LNCaP clone FGC (cell line): ENCODE results near the gene CCNT2.
"Not testable (repeated sequence)": the region's sequence is repeated elsewhere in the genome, so short reads cannot be mapped to it uniquely, and the experiment has no call there.

Experiments used
- DNase-seq: peaks from one replicate; pipeline ENCODE4 v3.0.0-alpha.2; 2011; ENCODE audit warnings: low read depth
- H3K4me3 ChIP-seq: 2 replicates; pipeline ENCODE4 v1.5.1; 2011; ENCODE audit warnings: mild to moderate bottlenecking, low read depth, low read length, control low read depth
- CTCF ChIP-seq: IDR thresholded peaks from 2 replicates; pipeline ENCODE4 v1.5.1; 2012; ENCODE audit warnings: mild to moderate bottlenecking; ENCODE audit not compliant: control insufficient read depth, insufficient read depth; ENCODE audit errors: extremely low read depth

Gene CCNT2

GRCh38 chr2:134975281-134976009, 56.8 kb downstream of the CCNT2 start:
- H3K4me3 ChIP-seq: no peak overlapping the region
- no peak for TF ChIP-seq CTCF
- no peak for DNase-seq

GRCh38 chr2:134976074-134976702, 57.6 kb downstream of the CCNT2 start:
- TF ChIP-seq CTCF: no peak
- DNase-seq: no peak
- H3K4me3 ChIP-seq: no peak overlapping the region

- DNase-seq: not testable (repeated sequence)
Measured at GRCh38 chr2:134977104-134977503, 58.5 kb downstream of the CCNT2 start.

GRCh38 chr2:134979221-134979620, 60.6 kb downstream of the CCNT2 start:
- H3K4me3 ChIP-seq: no peak overlapping the region
- TF ChIP-seq CTCF: no peak
- no peak for DNase-seq

More at GRCh38 chr2:134977104-134977503, 58.5 kb downstream of the CCNT2 start:
- H3K4me3 ChIP-seq: not testable (repeated sequence)

- H3K4me3 ChIP-seq: no peak overlapping the region
- no peak for DNase-seq
- no peak for TF ChIP-seq CTCF
Measured at GRCh38 chr2:134980639-134981038, 62.0 kb downstream of the CCNT2 start.

GRCh38 chr2:134982603-134983002, 64.0 kb downstream of the CCNT2 start:
- no peak for DNase-seq
- no peak for TF ChIP-seq CTCF

GRCh38 chr2:134985061-134985460, 66.4 kb downstream of the CCNT2 start:
- TF ChIP-seq CTCF: no peak
- DNase-seq: no peak
- H3K4me3 ChIP-seq: no peak overlapping the region

More at GRCh38 chr2:134982603-134983002, 64.0 kb downstream of the CCNT2 start:
- H3K4me3 ChIP-seq: no peak overlapping the region
